Measurements from ENCODE around the gene TBC1D2B. TPM values are rescaled to one million over a fixed set of nuclear protein-coding genes. Genes with fewer than 3 reads are reported as not detected.
"Not testable (repeated sequence)": the region's sequence is repeated elsewhere in the genome, so short reads cannot be mapped to it uniquely, and the experiment has no call there.

TBC1D2B gene
- total RNA-seq, 5 donors from 2014 or later (not counting 1 experiment from before 2014, with no cell fraction given), result 86.1 to 106 (median 101) TPM

DNA sequence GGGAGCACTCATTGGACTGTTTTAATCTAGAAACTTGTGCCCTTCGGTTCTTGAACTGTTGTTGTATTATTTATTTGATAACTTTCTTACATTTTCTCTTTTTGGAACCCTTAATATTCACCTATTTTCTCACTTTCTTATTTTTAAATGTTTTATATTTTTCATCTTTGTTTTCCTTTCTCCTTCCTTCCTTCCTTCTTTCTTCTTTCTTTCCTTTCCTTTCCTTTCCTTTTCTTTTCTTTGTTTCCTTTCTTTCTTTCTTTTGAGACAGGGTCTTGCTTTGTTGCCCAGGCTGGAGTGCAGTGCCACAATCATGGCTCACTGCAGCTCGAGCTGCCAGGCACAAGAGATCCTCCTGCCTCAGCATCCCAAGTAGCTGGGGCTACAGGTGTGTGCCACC, 108.5 kb downstream of the TBC1D2B start:
- H3K27ac ChIP-seq (ENCODE audit: low read length), result no peak overlapping the region
- WGBS (ENCODE audit: insufficient coverage), result no CpG with 5 or more reads among the region's 2 CpGs
- CTCF ChIA-PET, result no interaction called here
- Mint-ChIP-seq H3K4me1 (peaks cover 0 to 5% (median 2%) of the 10 kb centered on the region in 3 donors), H3K27me3 (no peaks in the 10 kb centered on the region), H3K9me3 (peaks cover 0 to 10% (median 0%) of the 10 kb centered on the region in 3 donors), H3K27ac (no peak overlapping the region), H3K4me3 (no peak overlapping the region), H3K36me3 (no peaks in the 10 kb centered on the region)
- H3K36me3 ChIP-seq (ENCODE audit: control insufficient read depth in 2 of 2, extremely low read depth in 1 of 2, insufficient read depth in 1 of 2, low read length in 1 of 2), result no peaks in the 10 kb centered on the region
- ATAC-seq (replicated peaks in 1 of 4), result no peak
- POLR2A ChIA-PET, result no interaction called here
- H3K4me3 ChIP-seq (ENCODE audit: control insufficient read depth in 1 of 2, extremely low read depth in 1 of 2, low read length in 1 of 2), result no peak overlapping the region
- H3K9me3 ChIP-seq, result no peaks in the 10 kb centered on the region
- peaks cover 0 to 2% of the 10 kb centered on the region in 2 experiments for H3K27me3 ChIP-seq (replicated peaks in 1 of 2; ENCODE audit: control insufficient read depth in 2 of 2, extremely low read depth in 1 of 2, insufficient read depth in 2 of 2, low read length in 1 of 2)
- H3K4me1 ChIP-seq (ENCODE audit: control insufficient read depth in 1 of 2, extremely low read depth in 1 of 2, insufficient read depth in 2 of 2, low read length in 2 of 2), result no peaks in the 10 kb centered on the region
- no peak for DNase-seq

DNA sequence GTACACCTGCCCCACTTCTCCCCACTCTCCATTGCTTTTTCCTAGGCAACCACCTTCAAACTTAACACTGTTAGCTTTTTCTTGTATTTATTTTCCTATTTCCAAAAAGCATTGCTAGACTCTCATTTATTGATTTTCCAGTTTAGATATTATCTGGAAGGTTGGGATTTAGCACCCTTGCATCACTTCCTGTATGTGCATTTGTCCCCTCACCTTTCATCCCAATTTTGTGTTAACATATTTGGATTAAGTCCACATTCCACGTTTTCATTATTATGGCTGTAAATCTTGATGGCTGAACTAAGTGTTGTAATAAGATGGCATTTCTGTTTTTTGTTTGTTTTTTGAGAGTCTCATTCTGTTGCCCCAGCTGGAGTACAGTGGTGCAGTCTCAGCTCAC, 109.7 kb downstream of the TBC1D2B start:
- Mint-ChIP-seq H3K27ac (no peak overlapping the region), H3K4me1 (peaks cover 0 to 5% (median 2%) of the 10 kb centered on the region in 3 donors), H3K9me3 (peaks cover 0 to 10% (median 0%) of the 10 kb centered on the region in 3 donors), H3K27me3 (no peaks in the 10 kb centered on the region), H3K4me3 (no peak overlapping the region), H3K36me3 (no peaks in the 10 kb centered on the region)
- POLR2A ChIA-PET, result interaction anchor here in 1 of 2 donors (0.7 kb wide), 1 partner anchor 145 kb away, joined by 3 read pairs; no protein-coding TSS in a partner anchor
- ATAC-seq (replicated peaks in 1 of 4) (no peak), DNase-seq (no peak)
- peaks cover 0 to 2% of the 10 kb centered on the region in 2 experiments for H3K27me3 ChIP-seq (replicated peaks in 1 of 2; ENCODE audit: control insufficient read depth in 2 of 2, extremely low read depth in 1 of 2, insufficient read depth in 2 of 2, low read length in 1 of 2)
- H3K4me1 ChIP-seq (ENCODE audit: control insufficient read depth in 1 of 2, extremely low read depth in 1 of 2, insufficient read depth in 2 of 2, low read length in 2 of 2), result no peaks in the 10 kb centered on the region
- H3K27ac ChIP-seq (ENCODE audit: low read length), result no peak overlapping the region
- no peaks in the 10 kb centered on the region for H3K9me3 ChIP-seq
- no CpG with 5 or more reads among the region's 1 CpG for WGBS (ENCODE audit: insufficient coverage)
- CTCF ChIA-PET, result interaction anchor here in 1 of 2 donors (4.2 kb wide), 1 partner anchor 142 kb away, joined by 40 read pairs; no protein-coding TSS in a partner anchor
- no peak overlapping the region for H3K4me3 ChIP-seq (ENCODE audit: control insufficient read depth in 1 of 2, extremely low read depth in 1 of 2, low read length in 1 of 2)
- no peaks in the 10 kb centered on the region for H3K36me3 ChIP-seq (ENCODE audit: control insufficient read depth in 2 of 2, extremely low read depth in 1 of 2, insufficient read depth in 1 of 2, low read length in 1 of 2)

DNA sequence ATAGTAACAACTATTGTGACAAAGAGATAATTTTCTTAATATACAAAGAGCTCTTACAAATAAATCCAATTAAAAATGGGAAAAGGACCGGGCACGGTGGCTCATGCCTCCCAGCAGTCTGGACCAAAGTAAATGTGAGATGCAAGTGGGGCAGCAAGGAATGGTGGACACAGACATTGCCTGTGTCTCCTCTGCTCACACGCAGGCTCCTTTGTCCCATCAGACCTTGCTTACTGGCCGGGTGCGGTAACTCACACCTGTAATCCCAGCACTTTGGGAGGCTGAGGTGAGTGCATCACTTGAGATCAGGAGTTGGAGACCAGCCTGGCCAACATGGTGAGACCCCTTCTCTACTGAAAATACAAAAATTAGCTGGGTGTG, 110.3 kb downstream of the TBC1D2B start:
- not testable (repeated sequence) for H3K4me1 Mint-ChIP-seq; H3K27me3 Mint-ChIP-seq; H3K4me1 ChIP-seq (ENCODE audit: control insufficient read depth in 1 of 2, extremely low read depth in 1 of 2, insufficient read depth in 2 of 2, low read length in 2 of 2); H3K36me3 ChIP-seq (ENCODE audit: control insufficient read depth in 2 of 2, extremely low read depth in 1 of 2, insufficient read depth in 1 of 2, low read length in 1 of 2); H3K27me3 ChIP-seq (replicated peaks in 1 of 2; ENCODE audit: control insufficient read depth in 2 of 2, extremely low read depth in 1 of 2, insufficient read depth in 2 of 2, low read length in 1 of 2); H3K27ac Mint-ChIP-seq; ATAC-seq (replicated peaks in 1 of 4); H3K36me3 Mint-ChIP-seq; H3K4me3 Mint-ChIP-seq; H3K9me3 ChIP-seq; H3K4me3 ChIP-seq (ENCODE audit: control insufficient read depth in 1 of 2, extremely low read depth in 1 of 2, low read length in 1 of 2); H3K27ac ChIP-seq (ENCODE audit: low read length); DNase-seq
- CTCF ChIA-PET, result interaction anchor here (0.6 to 4.2 kb wide), 5 partner anchors 50 to 158 kb away, joined by 3 to 40 read pairs (median 3); no protein-coding TSS in a partner anchor
- POLR2A ChIA-PET, result interaction anchor here in 1 of 2 donors (0.7 kb wide), 1 partner anchor 146 kb away, joined by 3 read pairs; no protein-coding TSS in a partner anchor
- peaks cover 0 to 10% (median 0%) of the 10 kb centered on the region in 3 donors for H3K9me3 Mint-ChIP-seq
- 95% methylated on average over 3 of the region's 5 CpGs for WGBS (ENCODE audit: insufficient coverage)

DNA sequence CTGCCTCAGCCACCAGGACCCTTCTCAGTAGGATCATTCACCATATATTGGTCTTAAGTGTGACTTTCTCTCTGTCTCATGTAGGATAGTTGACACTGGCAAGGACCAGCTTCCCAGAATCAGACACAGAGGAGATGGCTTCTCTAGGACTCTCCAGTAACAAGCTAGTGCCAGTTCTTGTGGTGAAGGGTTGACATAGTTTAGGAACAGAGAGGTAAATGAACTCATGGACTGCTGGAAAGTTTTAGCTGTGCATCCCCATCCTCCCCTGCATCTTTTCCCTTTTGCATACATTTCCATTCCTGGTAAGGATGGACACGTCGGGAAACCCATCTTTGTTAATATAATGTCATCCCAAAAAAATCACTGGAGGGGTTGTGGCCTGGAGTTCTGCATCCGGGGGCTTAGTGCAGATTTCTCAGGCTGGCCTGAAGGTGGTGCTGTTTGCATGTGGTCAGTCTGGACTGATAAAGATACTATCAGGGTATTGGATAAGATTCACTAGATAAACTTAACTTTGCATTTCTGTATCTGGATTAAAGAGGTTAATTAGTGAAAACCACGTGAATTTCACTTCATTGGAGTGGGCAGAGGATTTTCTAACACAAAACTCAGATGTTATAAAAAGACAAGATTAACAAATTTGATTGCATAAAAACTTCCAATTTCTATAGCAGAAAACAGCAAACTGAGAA, 110.8 kb downstream of the TBC1D2B start:
- no peaks in the 10 kb centered on the region for H3K4me1 ChIP-seq (ENCODE audit: control insufficient read depth in 1 of 2, extremely low read depth in 1 of 2, insufficient read depth in 2 of 2, low read length in 2 of 2)
- no peaks in the 10 kb centered on the region for H3K9me3 ChIP-seq
- H3K27ac Mint-ChIP-seq, result no peak overlapping the region
- ATAC-seq (replicated peaks in 1 of 4), result peak; percentile 58 to 77 (median 67)
- peaks cover 0 to 2% of the 10 kb centered on the region in 2 experiments for H3K27me3 ChIP-seq (replicated peaks in 1 of 2; ENCODE audit: control insufficient read depth in 2 of 2, extremely low read depth in 1 of 2, insufficient read depth in 2 of 2, low read length in 1 of 2)
- peak in 22 of 35 experiments; percentile 10 to 70 (median 36) for DNase-seq
- no peaks in the 10 kb centered on the region for H3K27me3 Mint-ChIP-seq
- H3K4me3 ChIP-seq (ENCODE audit: control insufficient read depth in 1 of 2, extremely low read depth in 1 of 2, low read length in 1 of 2), result no peak overlapping the region
- WGBS (ENCODE audit: insufficient coverage), result no CpG with 5 or more reads among the region's 4 CpGs
- H3K9me3 Mint-ChIP-seq, result peaks cover 0 to 10% (median 0%) of the 10 kb centered on the region in 3 donors
- POLR2A ChIA-PET, result interaction anchor here in 1 of 2 donors (0.7 kb wide), 1 partner anchor 146 kb away, joined by 3 read pairs; no protein-coding TSS in a partner anchor
- H3K27ac ChIP-seq (ENCODE audit: low read length), result no peak overlapping the region
- H3K36me3 ChIP-seq (ENCODE audit: control insufficient read depth in 2 of 2, extremely low read depth in 1 of 2, insufficient read depth in 1 of 2, low read length in 1 of 2), result no peaks in the 10 kb centered on the region
- no peaks in the 10 kb centered on the region for H3K36me3 Mint-ChIP-seq
- CTCF ChIA-PET, result interaction anchor here (0.6 to 4.2 kb wide), 5 partner anchors 51 to 158 kb away, joined by 3 to 40 read pairs (median 3); no protein-coding TSS in a partner anchor
- peaks cover 0 to 5% (median 2%) of the 10 kb centered on the region in 3 donors for H3K4me1 Mint-ChIP-seq
- H3K4me3 Mint-ChIP-seq, result no peak overlapping the region

DNA sequence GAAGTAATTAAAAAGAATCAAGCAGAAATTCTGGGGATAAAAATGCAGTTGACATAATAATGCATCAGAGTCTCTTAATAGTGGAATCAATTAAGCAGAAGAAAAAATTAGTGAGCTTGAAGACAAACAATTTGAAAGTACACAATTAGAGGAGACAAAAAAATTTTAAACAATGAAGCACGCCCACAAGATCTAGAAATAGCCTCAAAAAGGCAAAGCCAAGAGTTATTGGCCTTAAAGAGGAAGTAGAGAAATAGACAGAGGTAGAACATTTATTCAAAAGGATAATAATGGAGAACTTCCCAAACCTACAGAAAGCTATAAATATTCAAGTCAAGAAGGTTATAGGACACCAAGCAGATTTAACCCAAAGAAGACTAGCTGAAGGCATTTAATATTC, 113.3 kb downstream of the TBC1D2B start:
- CTCF ChIA-PET, result interaction anchor here (0.6 to 4.2 kb wide), 4 partner anchors 132 to 240 kb away, joined by 3 to 40 read pairs (median 3); no protein-coding TSS in a partner anchor
- Histone ChIP-seq H3K36me3 (ENCODE audit: control insufficient read depth in 2 of 2, extremely low read depth in 1 of 2, insufficient read depth in 1 of 2, low read length in 1 of 2) (no peaks in the 10 kb centered on the region), H3K27me3 (replicated peaks in 1 of 2; ENCODE audit: control insufficient read depth in 2 of 2, extremely low read depth in 1 of 2, insufficient read depth in 2 of 2, low read length in 1 of 2) (peaks cover 0 to 5% of the 10 kb centered on the region in 2 experiments), H3K4me3 (ENCODE audit: control insufficient read depth in 1 of 2, extremely low read depth in 1 of 2, low read length in 1 of 2) (no peak overlapping the region), H3K27ac (ENCODE audit: low read length) (no peak overlapping the region), H3K9me3 (no peaks in the 10 kb centered on the region), H3K4me1 (ENCODE audit: control insufficient read depth in 1 of 2, extremely low read depth in 1 of 2, insufficient read depth in 2 of 2, low read length in 2 of 2) (peaks cover 0 to 4% of the 10 kb centered on the region in 2 experiments)
- POLR2A ChIA-PET, result no interaction called here
- H3K27ac Mint-ChIP-seq, result no peak overlapping the region
- H3K9me3 Mint-ChIP-seq, result peaks cover 0 to 9% (median 0%) of the 10 kb centered on the region in 3 donors
- peaks cover 0 to 9% of the 10 kb centered on the region in 2 donors for H3K27me3 Mint-ChIP-seq
- no peak for ATAC-seq (replicated peaks in 1 of 4)
- no CpG with 5 or more reads among the region's 1 CpG for WGBS (ENCODE audit: insufficient coverage)
- no peak for DNase-seq
- no peaks in the 10 kb centered on the region for H3K36me3 Mint-ChIP-seq
- peaks cover 0 to 10% (median 8%) of the 10 kb centered on the region in 3 donors for H3K4me1 Mint-ChIP-seq
- no peak overlapping the region for H3K4me3 Mint-ChIP-seq

DNA sequence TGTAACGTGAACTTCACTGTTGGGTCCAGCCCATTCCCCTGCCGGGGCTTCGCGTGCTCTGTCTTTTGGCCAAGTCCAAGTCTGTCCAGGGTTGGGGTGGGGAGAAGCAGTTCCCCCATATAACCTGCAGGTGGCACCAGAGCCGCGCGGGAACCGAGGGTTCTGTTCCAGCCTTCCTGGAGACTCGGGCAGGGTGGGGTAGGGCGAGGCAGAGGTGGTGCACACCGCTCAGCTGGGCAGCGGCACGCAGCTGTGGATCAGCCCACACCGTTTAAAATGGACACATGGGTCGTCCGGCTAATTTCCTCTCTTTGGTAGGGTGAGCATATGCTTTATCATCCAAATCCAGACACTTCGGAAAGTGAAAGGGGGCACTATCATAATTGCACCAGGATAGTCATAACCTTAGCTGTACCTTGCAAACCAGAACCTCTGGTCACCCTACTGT, 118.1 kb downstream of the TBC1D2B start:
- Mint-ChIP-seq H3K27ac (no peak overlapping the region), H3K4me1 (peaks cover 1 to 7% (median 5%) of the 10 kb centered on the region in 3 donors), H3K27me3 (peaks cover 0 to 9% of the 10 kb centered on the region in 2 donors), H3K36me3 (no peaks in the 10 kb centered on the region), H3K9me3 (no peaks in the 10 kb centered on the region), H3K4me3 (peak overlapping the region in 1 of 3 donors; percentile 21)
- DNase-seq, result peak; percentile 15 to 77 (median 62)
- ChIA-PET POLR2A (no interaction called here), CTCF (interaction anchor here (0.6 to 3.0 kb wide), 8 partner anchors 149 to 1226 kb away, joined by 3 to 20 read pairs (median 4); no protein-coding TSS in a partner anchor)
- H3K27me3 ChIP-seq (replicated peaks in 1 of 2; ENCODE audit: control insufficient read depth in 2 of 2, extremely low read depth in 1 of 2, insufficient read depth in 2 of 2, low read length in 1 of 2), result peaks cover 0 to 6% of the 10 kb centered on the region in 2 experiments
- peak; percentile 93 to 99 (median 96) for ATAC-seq (replicated peaks in 1 of 4)
- 12% methylated on average over 14 of the region's 17 CpGs for WGBS (ENCODE audit: insufficient coverage)
- H3K9me3 ChIP-seq, result no peaks in the 10 kb centered on the region
- H3K4me3 ChIP-seq (ENCODE audit: control insufficient read depth in 1 of 2, extremely low read depth in 1 of 2, low read length in 1 of 2), result no peak overlapping the region
- no peak overlapping the region for H3K27ac ChIP-seq (ENCODE audit: low read length)
- H3K4me1 ChIP-seq (ENCODE audit: control insufficient read depth in 1 of 2, extremely low read depth in 1 of 2, insufficient read depth in 2 of 2, low read length in 2 of 2), result peaks cover 0 to 5% of the 10 kb centered on the region in 2 experiments
- H3K36me3 ChIP-seq (ENCODE audit: control insufficient read depth in 2 of 2, extremely low read depth in 1 of 2, insufficient read depth in 1 of 2, low read length in 1 of 2), result no peaks in the 10 kb centered on the region

All from T-cell (primary cell).